K562 (cell line): ENCODE results near the gene NLK. TPM values are rescaled to one million over a fixed set of nuclear protein-coding genes. Genes with fewer than 3 reads are reported as not detected.

ENCODE experiments used
- ATAC-seq: fragments of 200-7000 bp; cut with Tn5 transposase; 3 replicates; pipeline ENCODE4 v1.9.1; 2020; ENCODE audit warnings: moderate library complexity
- BruUV-seq: library from RNA; stranded (reverse); fragments of 400-500 nt; replicated peaks from 2 replicates; lab custom pipeline; 2021; lab: Mats Ljungman, UMichigan
- CTCF ChIA-PET: fragments of 300-600 bp; formaldehyde crosslinking; extraction: SDS; loops from one replicate; lab custom pipeline; 2021; ENCODE audit warnings: low intra/inter-chr PET ratio; lab: Yijun Ruan, JAX
- POLR2A ChIA-PET: fragments of 300-600, 350-650 bp; sonication (Branson Sonifier 250); formaldehyde crosslinking; extraction: SDS; loops from one replicate; lab custom pipeline; 2021; ENCODE audit warnings: antibody characterized with exemption, inconsistent platforms; lab: Yijun Ruan, JAX
- DNase-seq, 4 experiments: peaks; one replicate each; pipeline versions ENCODE4 v3.0.0 to v3.0.0-alpha.2; 2011 to 2018; ENCODE audit warnings: low spot score in 3 of 4, mixed read lengths in 3 of 4; ENCODE audit errors: extremely low read depth in 1 of 4
- FAIRE-seq: peaks from 2 replicates; lab custom pipeline; 2011; peaks lifted over from hg19 to GRCh38; lab: Jason Lieb, UNC
- H2AFZ ChIP-seq: 2 replicates; pipeline ENCODE4 v1.6.0; 2011; ENCODE audit warnings: low read depth, low read length, control low read depth, inconsistent platforms
- H3K27ac ChIP-seq: fragments of 200-600 bp; 3 replicates; pipeline ENCODE4 v1.8.0; 2011; ENCODE audit warnings: low read depth, mild to moderate bottlenecking, control low read depth, inconsistent platforms, low read length, moderate library complexity, mixed read lengths; ENCODE audit errors: extremely low read depth
- H3K27me3 ChIP-seq, 2 experiments: fragments of 300-600 bp in 1 of 2; 2 replicates in 1 of 2; 3 replicates in 1 of 2; pipeline versions ENCODE4 v1.6.0 to v1.8.0; 2011; ENCODE audit warnings: inconsistent platforms in 2 of 2, low read length in 2 of 2, mild to moderate bottlenecking in 1 of 2, mixed read lengths in 1 of 2, moderate library complexity in 1 of 2; ENCODE audit not compliant: control insufficient read depth in 2 of 2, insufficient read depth in 2 of 2
- H3K36me3 ChIP-seq: fragments of 300-600 bp; 3 replicates; pipeline ENCODE4 v1.8.0; 2011; ENCODE audit warnings: mild to moderate bottlenecking, low read length, inconsistent platforms; ENCODE audit not compliant: control insufficient read depth, insufficient read depth
- H3K4me1 ChIP-seq, 2 experiments: fragments of 200-600 bp in 1 of 2; replicated peaks in 1 of 2; 2 replicates in 1 of 2; 3 replicates in 1 of 2; pipeline versions ENCODE4 v1.5.1 to v1.8.0; 2011; ENCODE audit warnings: inconsistent platforms in 2 of 2, low read length in 2 of 2, mild to moderate bottlenecking in 1 of 2, mixed read lengths in 1 of 2, moderate library complexity in 1 of 2; ENCODE audit not compliant: control insufficient read depth in 2 of 2, insufficient read depth in 2 of 2
- H3K4me2 ChIP-seq: 2 replicates; pipeline ENCODE4 v1.6.1; 2011; ENCODE audit warnings: low read length, control low read depth, inconsistent platforms, mixed read lengths; ENCODE audit not compliant: insufficient read depth
- H3K4me3 ChIP-seq: fragments of 200-600 bp; sonication (generic), shearing (Covaris generic); 2 replicates; pipeline ENCODE4 v1.5.1; 2016; ENCODE audit warnings: control low read depth, inconsistent platforms
- H3K79me2 ChIP-seq: fragments of 200-600 bp; 3 replicates; pipeline ENCODE4 v1.8.0; 2011; ENCODE audit warnings: low read length, inconsistent platforms; ENCODE audit not compliant: control insufficient read depth, insufficient read depth
- H3K9ac ChIP-seq, 2 experiments: 2 replicates each; pipeline versions ENCODE4 v1.6.0 to v1.6.1; 2011; ENCODE audit warnings: low read depth in 2 of 2, low read length in 2 of 2, control low read depth in 1 of 2, inconsistent platforms in 1 of 2, mild to moderate bottlenecking in 1 of 2, mixed read lengths in 1 of 2; ENCODE audit not compliant: insufficient read depth in 1 of 2
- H3K9me1 ChIP-seq: one replicate; pipeline ENCODE4 v1.6.0; 2011; ENCODE audit warnings: inconsistent platforms, mild to moderate bottlenecking, low read length, moderate library complexity; ENCODE audit not compliant: control insufficient read depth, insufficient read depth
- H3K9me3 ChIP-seq: replicated peaks from 2 replicates; pipeline ENCODE4 v1.5.1; 2011; ENCODE audit warnings: low read depth, low read length, inconsistent platforms; ENCODE audit not compliant: control insufficient read depth, insufficient read depth
- H4K20me1 ChIP-seq: replicated peaks from 2 replicates; pipeline ENCODE4 v1.6.1; 2011; ENCODE audit warnings: low read length, inconsistent platforms, mixed read lengths; ENCODE audit not compliant: control insufficient read depth, insufficient read depth
- ARHGAP35 ChIP-seq: fragments of 450-650 bp; IDR thresholded peaks from 2 replicates; pipeline ENCODE4 v1.6.1; 2018; ENCODE audit not compliant: partially characterized antibody
- BCOR ChIP-seq: fragments of 450-650 bp; IDR thresholded peaks from 2 replicates; pipeline ENCODE4 v1.6.1; 2016
- CC2D1A ChIP-seq: fragments of 450-650 bp; IDR thresholded peaks from 2 replicates; pipeline ENCODE4 v1.6.1; 2017; ENCODE audit warnings: mild to moderate bottlenecking
- E2F6 ChIP-seq, 2 experiments: IDR thresholded peaks; 2 replicates each; pipeline ENCODE4 v1.6.1; 2011; ENCODE audit warnings: borderline replicate concordance in 1 of 2, control low read depth in 1 of 2, low read depth in 1 of 2, low read length in 1 of 2, mild to moderate bottlenecking in 1 of 2, mixed read lengths in 1 of 2, moderate library complexity in 1 of 2; ENCODE audit not compliant: insufficient read depth in 1 of 2, insufficient read length in 1 of 2, poor library complexity in 1 of 2, severe bottlenecking in 1 of 2; ENCODE audit errors: extremely low read depth in 1 of 2
- ELF1 ChIP-seq: fragments of 200-800 bp; sonication (Bioruptor generic); IDR thresholded peaks from 2 replicates; pipeline ENCODE4 v1.6.1; 2016; ENCODE audit warnings: missing genetic modification characterization, missing compliant biosample characterization
- HDAC3 ChIP-seq: fragments of 450-650 bp; IDR thresholded peaks from 2 replicates; pipeline ENCODE4 v1.6.1; 2018; ENCODE audit warnings: borderline replicate concordance, mild to moderate bottlenecking, moderate library complexity; ENCODE audit not compliant: partially characterized antibody
- KAT2B ChIP-seq: IDR thresholded peaks from one replicate; pipeline ENCODE4 v1.6.1; 2012; ENCODE audit warnings: low read depth, mild to moderate bottlenecking, control low read depth, inconsistent platforms, low read length, moderate library complexity
- KDM1A ChIP-seq, 2 experiments: fragments of 450-650 bp; IDR thresholded peaks; 2 replicates each; pipeline ENCODE4 v1.6.1; 2016; ENCODE audit warnings: mild to moderate bottlenecking in 2 of 2
- MCM3 ChIP-seq: fragments of 450-650 bp; IDR thresholded peaks from 2 replicates; pipeline ENCODE4 v1.6.1; 2016
- MYNN ChIP-seq, 2 experiments: sonication (generic); formaldehyde crosslinking in 1 of 2; IDR thresholded peaks; 2 replicates each; pipeline versions ENCODE4 v1.5.0 to v1.6.1; 2016 to 2020; ENCODE audit warnings: antibody characterized with exemption in 1 of 2, missing genetic modification reagents in 1 of 2
- NFIC ChIP-seq: fragments of 450-650 bp; IDR thresholded peaks from 2 replicates; pipeline ENCODE4 v1.6.1; 2017; ENCODE audit warnings: mild to moderate bottlenecking, inconsistent platforms
- NR2C2 ChIP-seq, 2 experiments: fragments of 200-800 bp in 1 of 2; sonication (Bioruptor generic) in 1 of 2; sonication (generic) in 1 of 2; formaldehyde crosslinking in 1 of 2; IDR thresholded peaks; 2 replicates each; pipeline versions ENCODE4 v1.6.1 to v1.8.0; 2016 to 2022; ENCODE audit warnings: mild to moderate bottlenecking in 1 of 2, missing compliant biosample characterization in 1 of 2, missing genetic modification characterization in 1 of 2, missing genetic modification reagents in 1 of 2
- PRPF4 ChIP-seq: fragments of 200-400 bp; formaldehyde crosslinking; IDR thresholded peaks from one replicate; pipeline ENCODE4 v1.6.1; 2017; ENCODE audit warnings: low read length, low read depth, mild to moderate bottlenecking; ENCODE audit not compliant: insufficient read depth, poor library complexity, severe bottlenecking
- TCFL5 ChIP-seq: fragments of 250-450 bp; sonication (Bioruptor Pico); conservative IDR thresholded peaks from 2 replicates; pipeline ENCODE4 v1.6.1; 2021; ENCODE audit warnings: mild to moderate bottlenecking, moderate library complexity, matching md5 sums
- XRCC4 ChIP-seq: IDR thresholded peaks from one replicate; pipeline ENCODE4 v1.6.1; 2011; ENCODE audit not compliant: insufficient read depth, insufficient read length; ENCODE audit errors: extremely low read depth
- ZBTB17 ChIP-seq: fragments of 450-650 bp; formaldehyde crosslinking; IDR thresholded peaks from 2 replicates; pipeline ENCODE4 v1.4.0; 2020; ENCODE audit warnings: mild to moderate bottlenecking
- ZBTB5 ChIP-seq: fragments of 450-650 bp; IDR thresholded peaks from 2 replicates; pipeline ENCODE4 v1.6.1; 2017; ENCODE audit warnings: antibody characterized with exemption
- ZNF311 ChIP-seq: fragments of 250-450 bp; sonication (Bioruptor Pico); IDR thresholded peaks from 2 replicates; pipeline ENCODE4 v1.4.0; 2020; ENCODE audit warnings: mild to moderate bottlenecking, moderate library complexity
- ZNF384 ChIP-seq: IDR thresholded peaks from 2 replicates; pipeline ENCODE4 v1.6.1; 2012; ENCODE audit warnings: low read depth, low read length, improper control_type of control experiment
- WGBS: fragments of 100-300 bp; shearing (Covaris generic); methylation state at CpG from one replicate; pipeline ENCODE4 v1.1.6; 2016; ENCODE audit warnings: low coverage, mixed read lengths; ENCODE audit not compliant: insufficient coverage; ENCODE audit errors: missing lambda C conversion rate; 5-methylcytosine and 5-hydroxymethylcytosine counted together
- in situ Hi-C: fragments of 300-500 bp; cut with MboI; formaldehyde crosslinking; loops from 4 replicates; pipeline ENCODE4 v1.15.0; 2018; ENCODE audit warnings: inconsistent platforms, mixed read lengths
- intact Hi-C: fragments of 100-400 bp; cut with micrococcal nuclease; formaldehyde crosslinking; loops from 2 replicates; pipeline ENCODE4 v1.14.2; 2022
- polyA plus RNA-seq, 8 experiments: library from polyadenylated mRNA; depleted of rRNA in 4 of 8; stranded (reverse) in 5 of 8; unstranded in 3 of 8; fragments of >200 nt; fragmentation: Nextera tagmentation in 2 of 8; fragmentation: Illumina TruSeq in 1 of 8; extraction: Ambion mirVana in 2 of 8; extraction: Trizol in 1 of 8; gene quantifications; 2 replicates each; pipeline versions ENCODE4 v1.2.1 to v1.2.3, GENCODE V29; 2011 to 2014; ENCODE audit warnings: inconsistent platforms in 1 of 8, missing spikeins in 1 of 8
- total RNA-seq, 7 experiments: library from RNA; depleted of rRNA in 6 of 7; stranded (reverse); fragments of >200 nt in 6 of 7; fragmentation: Illumina TruSeq in 2 of 7; extraction: Trizol in 2 of 7; gene quantifications; 2 replicates each; pipeline versions ENCODE4 v1.2.1 to v1.2.3, GENCODE V29; 2011 to 2021; ENCODE audit warnings: low replicate concordance in 1 of 7
- TF ChIP-seq, protein P1 (sequence below): fragments of 250-450 bp; sonication (Bioruptor Pico); IDR thresholded peaks from 2 replicates; pipeline ENCODE4 v1.8.0; 2021; ENCODE audit warnings: moderate library complexity, mild to moderate bottlenecking, inconsistent platforms

The NLK gene
- total and polyA plus RNA-seq, 9 of the 15 experiments (the other 6 are each of a cell fraction or from before 2014, with no cell fraction given), result 10.9 to 59.6 (median 26.7) TPM

GRCh38 chr17:28187931-28188330 is 145.5 kb downstream of the NLK start:
- CTCF ChIA-PET, result no interaction called here
- H3K27ac ChIP-seq, result no peak overlapping the region
- peaks cover 31% of the 10 kb centered on the region; the same call in 2 of the 3 replicates for H3K36me3 ChIP-seq
- H3K9me1 ChIP-seq, result no peaks in the 10 kb centered on the region
- no peaks in the 10 kb centered on the region for H3K79me2 ChIP-seq
- H3K9ac ChIP-seq, result no peak overlapping the region
- H3K4me1 ChIP-seq, result peaks cover 0 to 14% of the 10 kb centered on the region in 2 experiments; a peak in 3 of 5 replicates
- H3K4me2 ChIP-seq, result no peak overlapping the region
- POLR2A ChIA-PET, result no interaction called here
- no TSS peak for BruUV-seq
- in situ Hi-C loops (no loop called here), intact Hi-C loops (no loop called here)
- no peaks in the 10 kb centered on the region for H3K9me3 ChIP-seq
- TF ChIP-seq ZBTB5, result no peak
- no peak for TF ChIP-seq MCM3
- no peak for TF ChIP-seq ARHGAP35
- no peak for TF ChIP-seq TCFL5
- no peak for TF ChIP-seq ZBTB17 (CRISPR knock-in tag)
- no peak for TF ChIP-seq NR2C2 (CRISPR knock-in tag; IDR thresholded peaks at IDR 0.05)
- TF ChIP-seq NR2C2 (tag; IDR thresholded peaks at IDR 0.05), result no peak
- TF ChIP-seq E2F6 (IDR thresholded peaks at IDR 0.05; ENCODE audit: borderline replicate concordance in 1 of 2, extremely low read depth in 1 of 2, insufficient read depth in 1 of 2, insufficient read length in 1 of 2, low read depth in 1 of 2, low read length in 1 of 2, poor library complexity in 1 of 2, severe bottlenecking in 1 of 2), result no peak
- TF ChIP-seq ZNF384, result no peak
- TF ChIP-seq PRPF4, result no peak
- no peak for TF ChIP-seq MYNN (IDR thresholded peaks at IDR 0.05)
- TF ChIP-seq MYNN (CRISPR knock-in tag; IDR thresholded peaks at IDR 0.05), result no peak
- no peak for TF ChIP-seq ZNF311 (CRISPR knock-in tag)
- no peak for TF ChIP-seq KDM1A (IDR thresholded peaks at IDR 0.05)
- TF ChIP-seq BCOR, result no peak
- TF ChIP-seq, protein P1, sequence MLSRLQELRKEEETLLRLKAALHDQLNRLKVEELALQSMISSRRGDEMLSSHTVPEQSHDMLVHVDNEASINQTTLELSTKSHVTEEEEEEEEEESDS (CRISPR knock-in tag), result no peak
- TF ChIP-seq HDAC3, result no peak
- TF ChIP-seq ELF1 (tag), result no peak
- no peak for TF ChIP-seq XRCC4
- TF ChIP-seq CC2D1A, result no peak
- TF ChIP-seq NFIC, result no peak
- no peak for TF ChIP-seq KAT2B
- ATAC-seq (no peak), FAIRE-seq (no peak), DNase-seq (no peak)
- H4K20me1 ChIP-seq, result no peaks in the 10 kb centered on the region
- no peak overlapping the region for H2AFZ ChIP-seq
- H3K27me3 ChIP-seq, result no peaks in the 10 kb centered on the region
- WGBS, result 84% methylated on average over 2 of the region's 2 CpGs
- H3K4me3 ChIP-seq, result no peak overlapping the region
